CD1c-positive myeloid dendritic cell (primary cell): Measurements from ENCODE around the gene INSYN1.
"Not testable (repeated sequence)": the region's sequence is repeated elsewhere in the genome, so short reads cannot be mapped to it uniquely, and the experiment has no call there.

Source experiments
- DNase-seq: peaks from one replicate; pipeline ENCODE4 v3.0.0-alpha.2; 2016; ENCODE audit errors: extremely low spot score

INSYN1 gene

GRCh38 chr15:73714695-73715301 lies 38.4 kb downstream of the INSYN1 start:
- no peak for DNase-seq

- no peak for DNase-seq
Observed at GRCh38 chr15:73712107-73712506, 41.0 kb downstream of the INSYN1 start.

- no peak for DNase-seq
Observed at GRCh38 chr15:73711526-73711925, 41.6 kb downstream of the INSYN1 start.

GRCh38 chr15:73710321-73710720 lies 42.8 kb downstream of the INSYN1 start:
- DNase-seq: no peak

- no peak for DNase-seq
Observed at GRCh38 chr15:73709686-73710085, 43.5 kb downstream of the INSYN1 start.

- DNase-seq: no peak
Observed at GRCh38 chr15:73709241-73709640, 43.9 kb downstream of the INSYN1 start.

- DNase-seq: no peak
Observed at GRCh38 chr15:73708691-73709090, 44.5 kb downstream of the INSYN1 start.

GRCh38 chr15:73704869-73705645 lies 48.1 kb downstream of the INSYN1 start:
- peak; percentile 59 for DNase-seq

- not testable (repeated sequence) for DNase-seq
Observed at GRCh38 chr15:73704142-73704868, 48.8 kb downstream of the INSYN1 start.

- DNase-seq: not testable (repeated sequence)
Observed at GRCh38 chr15:73703601-73704000, 49.5 kb downstream of the INSYN1 start.

GRCh38 chr15:73702311-73703239 lies 50.6 kb downstream of the INSYN1 start:
- DNase-seq: not testable (repeated sequence)

- peak; percentile 83 for DNase-seq
Observed at GRCh38 chr15:73700041-73700842, 52.9 kb downstream of the INSYN1 start.

GRCh38 chr15:73699249-73700040 lies 53.7 kb downstream of the INSYN1 start:
- no peak for DNase-seq

- peak; percentile 70 for DNase-seq
Observed at GRCh38 chr15:73697033-73697467, 56.1 kb downstream of the INSYN1 start.

- DNase-seq: no peak
Observed at GRCh38 chr15:73696641-73697001, 56.5 kb downstream of the INSYN1 start.

GRCh38 chr15:73695773-73696640 lies 57.1 kb downstream of the INSYN1 start:
- no peak for DNase-seq

- DNase-seq: no peak
Observed at GRCh38 chr15:73694419-73694818, 58.7 kb downstream of the INSYN1 start.

- no peak for DNase-seq
Observed at GRCh38 chr15:73691396-73691795, 61.8 kb downstream of the INSYN1 start.

- DNase-seq: peak; percentile 57
Observed at GRCh38 chr15:73688455-73688854, 64.7 kb downstream of the INSYN1 start.
